Activated naive CD4-positive, alpha-beta T cell treated with anti-CD3 and anti-CD28 coated beads, Interleukin-2, amount 50 U/mL, for 72 hours (primary cell): ENCODE measurements around the gene RARA. TPM values are rescaled to one million over a fixed set of nuclear protein-coding genes. Genes with fewer than 3 reads are reported as not detected.

ENCODE experiments used
- ATAC-seq, 2 donors: fragments of 150-1000 bp; cut with Tn5 transposase; 2 replicates each; pipeline ENCODE4 v1.10.0; 2021; ENCODE audit warnings: mild to moderate bottlenecking in 2 of 2, moderate library complexity in 2 of 2
- DNase-seq, 2 donors: peaks; one replicate each; pipeline ENCODE4 v3.0.0; 2021 to 2022; ENCODE audit warnings: low spot score in 2 of 2
- H3K27ac Mint-ChIP-seq, 2 donors: one replicate each; pipeline ENCODE4 v1.8.0; 2022; ENCODE audit warnings: mild to moderate bottlenecking in 2 of 2, mixed read lengths in 2 of 2
- H3K36me3 Mint-ChIP-seq, 2 donors: one replicate each; pipeline ENCODE4 v1.8.0; 2022; ENCODE audit warnings: mixed read lengths in 2 of 2
- H3K9me3 Mint-ChIP-seq, 2 donors: one replicate each; pipeline ENCODE4 v1.8.0; 2022; ENCODE audit warnings: mixed read lengths in 2 of 2
- total RNA-seq, 2 donors: library from RNA; stranded (reverse); gene quantifications; one replicate each; pipeline ENCODE4 v1.2.3, GENCODE V29; 2022

The RARA gene
- total RNA-seq, 2 donors from 2014 or later = 21.0 to 23.0 TPM

DNA sequence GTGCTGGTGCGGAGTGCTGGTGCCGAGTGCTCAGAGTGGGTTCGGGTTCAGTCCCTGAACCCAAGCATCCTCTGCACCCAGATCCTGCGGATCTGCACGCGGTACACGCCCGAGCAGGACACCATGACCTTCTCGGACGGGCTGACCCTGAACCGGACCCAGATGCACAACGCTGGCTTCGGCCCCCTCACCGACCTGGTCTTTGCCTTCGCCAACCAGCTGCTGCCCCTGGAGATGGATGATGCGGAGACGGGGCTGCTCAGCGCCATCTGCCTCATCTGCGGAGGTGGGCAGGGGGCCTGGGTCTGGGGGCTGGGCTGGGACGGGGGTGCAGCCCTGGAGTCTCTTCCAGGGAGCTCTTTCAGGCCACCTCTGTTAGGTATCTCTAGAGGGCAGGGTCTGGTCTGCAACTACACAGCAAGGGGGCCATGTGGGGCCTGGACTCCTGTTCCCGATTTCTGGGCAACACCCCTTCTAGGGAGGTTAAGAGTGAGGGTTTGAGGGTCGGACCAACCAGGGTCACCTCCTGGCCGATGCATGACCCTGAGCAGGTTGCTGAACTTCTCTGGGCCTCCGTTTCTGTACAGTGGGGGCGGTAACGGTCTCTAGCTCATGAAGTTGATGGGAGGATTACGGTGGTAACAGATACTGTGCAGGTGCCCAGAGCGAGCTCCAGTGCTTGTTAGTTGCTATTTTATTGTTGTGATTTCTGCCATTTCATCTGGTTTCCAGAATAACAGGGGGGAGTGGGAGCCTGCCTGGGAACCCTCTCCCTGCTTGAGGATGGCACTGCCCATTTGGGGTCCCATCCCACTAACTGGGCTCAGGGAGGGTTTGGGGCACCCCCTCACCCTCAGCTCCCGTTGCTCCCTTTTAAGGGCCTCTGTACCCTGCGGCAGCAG, 45.5 kb downstream of the RARA start:
- Mint-ChIP-seq H3K36me3 (no peaks in the 10 kb centered on the region), H3K9me3 (no peaks in the 10 kb centered on the region), H3K27ac (peak overlapping the region in 1 of 2 donors; percentile 29)
- ATAC-seq (no peak), DNase-seq (no peak)

DNA sequence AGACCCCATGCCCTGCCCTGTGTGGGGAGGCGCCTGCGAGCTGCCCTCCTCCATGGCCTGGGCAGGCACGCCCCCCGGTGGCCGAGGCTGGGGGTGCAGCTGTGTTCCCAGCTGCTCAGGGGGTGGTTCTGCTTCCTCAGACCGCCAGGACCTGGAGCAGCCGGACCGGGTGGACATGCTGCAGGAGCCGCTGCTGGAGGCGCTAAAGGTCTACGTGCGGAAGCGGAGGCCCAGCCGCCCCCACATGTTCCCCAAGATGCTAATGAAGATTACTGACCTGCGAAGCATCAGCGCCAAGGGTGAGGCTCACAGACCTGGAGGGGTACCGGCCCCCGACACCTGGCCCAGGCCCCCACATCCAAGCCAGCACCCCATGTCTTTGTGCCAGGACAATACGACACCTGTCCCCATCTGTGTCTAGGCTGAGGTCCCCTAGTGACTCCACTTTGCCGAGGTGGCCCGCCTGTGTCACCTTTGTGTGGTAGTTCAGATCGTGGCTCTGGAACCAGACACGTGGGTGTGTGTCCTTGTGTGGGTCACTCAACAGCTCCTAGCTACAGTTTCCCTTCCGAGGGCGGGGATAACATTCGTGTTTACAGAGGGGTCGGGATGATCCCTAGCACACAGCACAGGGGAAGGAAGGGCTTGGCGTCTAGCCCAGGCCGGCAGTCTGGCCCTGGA, 46.3 kb downstream of the RARA start:
- H3K9me3 Mint-ChIP-seq = no peaks in the 10 kb centered on the region

GRCh38 chr17:40355804-40356758, 47.1 kb downstream of the RARA start:
- no peaks in the 10 kb centered on the region for H3K9me3 Mint-ChIP-seq
- H3K27ac Mint-ChIP-seq = no peak overlapping the region
- DNase-seq (no peak), ATAC-seq (no peak)
- no peaks in the 10 kb centered on the region for H3K36me3 Mint-ChIP-seq

More for the DNA sequence above, 46.3 kb downstream of the RARA start:
- peak; percentile 74 to 79 for ATAC-seq
- H3K27ac Mint-ChIP-seq = peak overlapping the region in 1 of 2 donors; percentile 44
- H3K36me3 Mint-ChIP-seq = no peaks in the 10 kb centered on the region
- peak; percentile 76 to 95 for DNase-seq

DNA sequence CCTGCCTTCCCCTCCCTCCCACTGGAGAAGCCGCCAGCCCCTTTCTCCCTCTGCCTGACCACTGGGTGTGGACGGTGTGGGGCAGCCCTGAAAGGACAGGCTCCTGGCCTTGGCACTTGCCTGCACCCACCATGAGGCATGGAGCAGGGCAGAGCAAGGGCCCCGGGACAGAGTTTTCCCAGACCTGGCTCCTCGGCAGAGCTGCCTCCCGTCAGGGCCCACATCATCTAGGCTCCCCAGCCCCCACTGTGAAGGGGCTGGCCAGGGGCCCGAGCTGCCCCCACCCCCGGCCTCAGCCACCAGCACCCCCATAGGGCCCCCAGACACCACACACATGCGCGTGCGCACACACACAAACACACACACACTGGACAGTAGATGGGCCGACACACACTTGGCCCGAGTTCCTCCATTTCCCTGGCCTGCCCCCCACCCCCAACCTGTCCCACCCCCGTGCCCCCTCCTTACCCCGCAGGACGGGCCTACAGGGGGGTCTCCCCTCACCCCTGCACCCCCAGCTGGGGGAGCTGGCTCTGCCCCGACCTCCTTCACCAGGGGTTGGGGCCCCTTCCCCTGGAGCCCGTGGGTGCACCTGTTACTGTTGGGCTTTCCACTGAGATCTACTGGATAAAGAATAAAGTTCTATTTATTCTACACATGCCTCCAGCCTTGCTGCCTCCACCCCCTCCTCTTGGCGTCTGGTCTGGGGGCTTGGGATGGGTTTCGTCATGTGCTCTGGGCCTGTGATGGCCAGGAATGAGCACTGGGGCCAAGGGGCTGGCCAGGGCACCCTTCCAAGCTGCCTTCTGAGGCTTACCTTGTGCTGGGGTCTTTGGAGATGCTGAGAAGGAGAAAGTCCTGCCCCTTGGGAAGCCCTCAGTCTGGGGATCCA, 48.3 kb downstream of the RARA start:
- Mint-ChIP-seq H3K27ac (no peak overlapping the region), H3K36me3 (no peaks in the 10 kb centered on the region), H3K9me3 (no peaks in the 10 kb centered on the region)
- ATAC-seq (no peak), DNase-seq (no peak)

DNA sequence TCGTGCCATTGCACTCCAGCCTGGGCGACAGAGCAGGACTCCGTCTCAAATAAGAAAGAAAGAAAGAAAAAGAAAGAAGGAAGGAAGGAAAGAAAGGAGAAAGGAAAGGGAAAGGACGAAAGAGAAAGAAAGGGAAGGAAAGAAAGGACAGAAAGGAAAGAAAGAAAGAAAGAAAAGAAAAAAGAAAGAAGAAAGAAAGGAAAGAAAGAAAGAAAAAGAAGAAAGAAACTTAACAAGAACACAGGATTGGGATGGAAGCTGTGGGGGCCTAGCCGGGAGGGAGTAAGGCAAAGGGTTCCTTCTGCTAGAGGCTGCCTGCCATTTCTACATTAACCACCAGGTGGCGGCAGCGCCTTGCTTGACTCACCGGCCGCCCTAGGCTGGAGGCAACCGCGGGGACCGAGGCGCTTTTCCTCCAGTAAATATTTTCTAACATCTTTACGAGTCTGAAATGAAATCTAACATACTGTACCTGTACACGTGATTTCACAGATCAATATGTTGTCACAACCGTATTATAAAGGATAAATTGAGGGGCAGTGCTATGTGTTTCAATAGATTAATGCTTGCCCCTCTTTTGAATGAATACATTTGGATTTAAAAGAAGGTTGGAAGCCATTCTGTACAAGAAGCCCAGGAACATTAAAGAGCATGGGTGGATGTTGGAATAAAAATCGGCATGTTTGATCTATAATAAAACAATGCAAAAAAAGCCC, 49.5 kb downstream of the RARA start:
- peak; percentile 85 to 96 for DNase-seq
- Mint-ChIP-seq H3K27ac (peak overlapping the region in 1 of 2 donors; percentile 72), H3K9me3 (no peaks in the 10 kb centered on the region)

DNA sequence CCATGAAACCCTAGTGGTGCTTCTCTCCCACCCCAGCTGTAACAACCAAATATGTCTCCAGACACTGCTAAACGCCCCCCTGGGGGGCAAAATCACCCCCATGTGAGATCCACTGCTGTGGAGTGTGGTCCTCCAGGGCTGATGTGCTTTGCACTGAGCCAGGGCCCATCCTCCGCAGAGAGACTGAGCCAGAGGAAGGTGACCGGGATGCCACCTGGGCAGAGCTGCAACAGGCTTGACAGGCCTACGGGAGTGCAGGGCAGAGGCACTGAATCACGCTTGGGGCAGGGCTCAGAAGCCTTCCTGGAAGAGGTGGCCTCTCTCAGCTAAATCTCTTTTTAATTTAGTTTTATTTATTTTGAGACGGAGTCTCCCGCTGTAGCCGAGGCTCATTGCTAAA, 51.1 kb downstream of the RARA start:
- Mint-ChIP-seq H3K27ac (no peak overlapping the region), H3K9me3 (no peaks in the 10 kb centered on the region), H3K36me3 (no peaks in the 10 kb centered on the region)
- DNase-seq (no peak), ATAC-seq (no peak)

More for the DNA sequence above, 49.5 kb downstream of the RARA start:
- no peaks in the 10 kb centered on the region for H3K36me3 Mint-ChIP-seq
- ATAC-seq = peak; percentile 48 to 51

- H3K9me3 Mint-ChIP-seq = no peaks in the 10 kb centered on the region
- DNase-seq (no peak), ATAC-seq (no peak)
- no peaks in the 10 kb centered on the region for H3K36me3 Mint-ChIP-seq
- no peak overlapping the region for H3K27ac Mint-ChIP-seq
These were observed 52.3 kb downstream of the RARA start for GRCh38 chr17:40361063-40361924.

DNA sequence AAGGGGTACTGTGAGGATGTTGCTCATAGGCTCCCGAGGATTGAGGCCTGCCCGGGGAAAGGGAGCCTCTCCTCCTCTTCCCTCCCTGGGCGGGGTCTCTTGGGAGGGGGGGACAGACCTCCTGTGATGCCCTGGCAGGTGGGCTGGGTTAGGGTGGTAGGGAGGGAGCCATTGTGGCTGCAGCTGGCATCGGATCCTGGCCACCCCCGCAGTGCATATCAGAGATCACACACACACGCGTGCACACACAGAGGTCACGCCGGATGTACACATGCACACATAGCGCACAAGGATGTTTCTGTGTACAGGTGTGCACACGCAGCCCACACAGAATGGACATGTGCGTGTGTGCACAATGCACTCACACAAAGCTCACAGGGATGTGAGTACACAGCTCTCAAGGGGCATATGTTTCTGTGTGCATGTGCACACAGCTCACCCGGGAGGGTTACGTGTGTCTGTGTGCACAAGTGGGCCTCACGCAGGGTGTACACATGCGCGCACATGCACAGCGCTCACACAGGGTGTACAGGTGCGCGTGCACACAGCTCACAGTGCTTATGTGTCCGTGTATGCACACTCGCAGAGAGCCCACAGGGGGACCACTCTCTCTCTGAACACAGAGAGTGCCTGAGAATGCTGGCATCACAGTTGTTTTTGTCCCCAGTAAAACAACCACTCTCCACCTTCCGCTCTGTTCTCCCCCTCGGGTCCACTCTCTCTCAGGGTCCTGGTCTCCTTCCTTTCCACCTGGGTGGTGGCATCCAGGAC, 53.1 kb downstream of the RARA start:
- DNase-seq (no peak), ATAC-seq (peak; percentile 11 to 54)
- Mint-ChIP-seq H3K9me3 (no peaks in the 10 kb centered on the region), H3K27ac (peak overlapping the region in 1 of 2 donors; percentile 87), H3K36me3 (no peaks in the 10 kb centered on the region)

DNA sequence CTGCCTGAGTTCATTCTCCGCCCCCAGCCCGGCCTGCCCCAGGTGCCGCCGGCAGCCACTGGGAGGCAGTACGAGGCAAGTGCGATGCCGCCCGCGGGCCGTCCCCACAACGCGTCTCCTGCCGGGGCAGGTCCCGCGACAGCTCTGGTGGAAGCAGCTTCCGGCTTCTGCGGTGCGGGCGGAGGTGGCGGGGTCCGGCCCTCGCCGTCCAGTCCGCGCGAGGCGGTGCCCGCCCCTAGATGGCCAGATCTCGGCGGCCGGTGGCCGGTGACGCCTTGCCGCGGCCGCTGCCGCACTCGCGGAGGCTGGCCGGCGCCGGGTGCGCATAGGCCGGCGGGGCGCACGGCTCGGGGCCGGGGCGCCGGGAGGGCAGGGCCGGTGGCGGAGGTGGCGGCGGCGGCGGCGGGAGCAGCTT, 53.7 kb downstream of the RARA start:
- Mint-ChIP-seq H3K36me3 (no peaks in the 10 kb centered on the region), H3K27ac (peak overlapping the region in 1 of 2 donors; percentile 87), H3K9me3 (no peaks in the 10 kb centered on the region)
- DNase-seq (peak; percentile 91), ATAC-seq (peak; percentile 90 to 93)

- DNase-seq (peak; percentile 38 to 68), ATAC-seq (peak; percentile 35 to 43)
- Mint-ChIP-seq H3K9me3 (no peaks in the 10 kb centered on the region), H3K36me3 (no peaks in the 10 kb centered on the region), H3K27ac (no peak overlapping the region)
These were observed 54.3 kb downstream of the RARA start for GRCh38 chr17:40363111-40363827.

- no peak for DNase-seq
- Mint-ChIP-seq H3K27ac (no peak within 1 kb of the TSS), H3K9me3 (no peaks in the 10 kb centered on the region), H3K36me3 (no peaks in the 10 kb centered on the region)
- ATAC-seq = no peak
These were observed 55.3 kb downstream of the RARA start, which contains the start of gene GJD3 for GRCh38 chr17:40364121-40364861. TSS of gene GJD3 (minus strand) at chr17:40364737. CDS start at chr17:40363815, 922 bp downstream.

DNA sequence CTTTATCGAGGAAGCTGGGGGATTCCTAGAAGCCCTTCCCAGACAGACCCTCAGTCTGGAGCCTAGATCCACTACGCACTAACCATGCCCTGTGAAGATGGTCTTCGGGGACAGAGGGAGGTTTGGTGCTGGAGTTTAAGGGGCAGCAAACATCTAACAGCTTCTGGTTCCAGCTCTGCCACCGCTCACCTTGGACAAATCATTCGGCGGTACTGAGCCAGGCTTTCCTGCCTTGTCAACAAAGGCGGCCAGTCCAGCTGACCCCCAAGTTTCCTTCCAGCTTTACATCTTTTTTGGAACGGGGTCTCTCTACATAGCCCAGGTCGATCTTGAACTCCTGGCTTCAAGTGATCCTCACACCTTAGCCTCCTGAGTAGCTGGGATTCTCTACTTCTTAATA, 55.9 kb downstream of the RARA start:
- ATAC-seq = no peak
- Mint-ChIP-seq H3K27ac (no peak overlapping the region), H3K36me3 (no peaks in the 10 kb centered on the region), H3K9me3 (no peaks in the 10 kb centered on the region)
- no peak for DNase-seq
